SU-DHL-6 (cell line): Measurements from ENCODE around the gene IGSF3.

Experiments
- H2AFZ ChIP-seq: fragments of 200-600 bp; sonication (generic); 2 replicates; pipeline ENCODE4 v1.6.1; 2014; ENCODE audit warnings: low read depth, mild to moderate bottlenecking, moderate library complexity, mixed read lengths, antibody characterized with exemption, low read length; ENCODE audit not compliant: severe bottlenecking
- H3F3A ChIP-seq: fragments of 200-600 bp; shearing (Covaris generic); 2 replicates; pipeline ENCODE4 v1.6.0; 2016; ENCODE audit warnings: antibody characterized with exemption, mild to moderate bottlenecking; ENCODE audit not compliant: insufficient read depth
- H3K27ac ChIP-seq: fragments of 200-600 bp; sonication (generic); 2 replicates; pipeline ENCODE4 v1.5.1; 2016; ENCODE audit warnings: low read depth, mild to moderate bottlenecking, low read length, moderate library complexity, mixed read lengths
- H3K27me3 ChIP-seq: fragments of 200-600 bp; sonication (generic), shearing (Covaris generic); 2 replicates; pipeline ENCODE4 v1.6.0; 2014; ENCODE audit warnings: mild to moderate bottlenecking, low read length
- H3K36me3 ChIP-seq: fragments of 200-600 bp; sonication (generic); 2 replicates; pipeline ENCODE4 v1.6.1; 2014; ENCODE audit warnings: mild to moderate bottlenecking, low read length, mixed read lengths
- H3K4me2 ChIP-seq: fragments of 300-600, 200-600 bp; shearing (Covaris generic), sonication (generic); 2 replicates; pipeline ENCODE4 v1.6.0; 2014; ENCODE audit warnings: low read length, low read depth, mild to moderate bottlenecking; ENCODE audit not compliant: poor library complexity, severe bottlenecking
- H3K4me3 ChIP-seq: fragments of 200-600 bp; sonication (generic); 2 replicates; pipeline ENCODE4 v1.5.1; 2014; ENCODE audit warnings: antibody characterized with exemption, low read length, mild to moderate bottlenecking, mixed read lengths; ENCODE audit not compliant: insufficient read depth, poor library complexity, severe bottlenecking
- H3K79me2 ChIP-seq: fragments of 200-600 bp; sonication (generic); 2 replicates; pipeline ENCODE4 v1.6.1; 2014; ENCODE audit warnings: mild to moderate bottlenecking, low read length, moderate library complexity; ENCODE audit not compliant: insufficient read depth
- H3K9ac ChIP-seq: fragments of 200-600 bp; sonication (generic); 2 replicates; pipeline ENCODE4 v1.7.0; 2014; ENCODE audit warnings: mild to moderate bottlenecking, low read length
- H3K9me2 ChIP-seq: fragments of 200-600 bp; sonication (generic); replicated peaks from 2 replicates; pipeline ENCODE4 v1.6.1; 2014; ENCODE audit warnings: low read length; ENCODE audit not compliant: insufficient read depth
- H3K9me3 ChIP-seq: fragments of 200-600 bp; sonication (generic); 2 replicates; pipeline ENCODE4 v1.6.1; 2014; ENCODE audit warnings: low read length, mixed read lengths; ENCODE audit not compliant: insufficient read depth
- H4K20me1 ChIP-seq: fragments of 200-600 bp; sonication (generic); 2 replicates; pipeline ENCODE4 v1.6.1; 2014; ENCODE audit warnings: low read depth, mild to moderate bottlenecking, antibody characterized with exemption, low read length, moderate library complexity, mixed read lengths
- CTCF ChIP-seq: fragments of 200-600 bp; sonication (generic); IDR thresholded peaks from one replicate; pipeline ENCODE4 v1.5.1; 2017; ENCODE audit warnings: antibody characterized with exemption, mild to moderate bottlenecking, low read length, moderate library complexity; ENCODE audit not compliant: insufficient read depth, poor library complexity, severe bottlenecking
- EZH2phosphoT487 ChIP-seq: fragments of 200-600 bp; sonication (generic), shearing (Covaris generic); conservative IDR thresholded peaks from 2 replicates; pipeline ENCODE4 v1.6.1; 2018; ENCODE audit warnings: mild to moderate bottlenecking, antibody characterized with exemption, low read length, moderate library complexity, mixed read lengths

IGSF3 gene

GRCh38 chr1:116706841-116707240, 39.3 kb upstream of the IGSF3 start:
- Histone ChIP-seq H3K4me3 (no peak overlapping the region), H4K20me1 (no peaks in the 10 kb centered on the region), H2AFZ (no peak overlapping the region), H3K27me3 (no peaks in the 10 kb centered on the region), H3K9me2 (no peaks in the 10 kb centered on the region), H3K27ac (no peak overlapping the region), H3K9ac (no peak overlapping the region), H3K9me3 (no peaks in the 10 kb centered on the region), H3F3A (no peaks in the 10 kb centered on the region), H3K36me3 (no peaks in the 10 kb centered on the region), H3K79me2 (no peaks in the 10 kb centered on the region), H3K4me2 (no peak overlapping the region)
- TF ChIP-seq EZH2phosphoT487 (no peak), CTCF (no peak)

GRCh38 chr1:116706123-116706522, 38.6 kb upstream of the IGSF3 start:
- Histone ChIP-seq H3K4me2 (no peak overlapping the region), H2AFZ (no peak overlapping the region), H3K9me2 (no peaks in the 10 kb centered on the region), H3K36me3 (no peaks in the 10 kb centered on the region), H3K27me3 (no peaks in the 10 kb centered on the region), H3K9ac (no peak overlapping the region), H3K4me3 (no peak overlapping the region), H3F3A (no peaks in the 10 kb centered on the region), H3K27ac (no peak overlapping the region), H4K20me1 (no peaks in the 10 kb centered on the region), H3K79me2 (no peaks in the 10 kb centered on the region), H3K9me3 (no peaks in the 10 kb centered on the region)
- TF ChIP-seq CTCF, result no peak
- TF ChIP-seq EZH2phosphoT487, result no peak

- no peak overlapping the region for H3K4me3 ChIP-seq
- no peaks in the 10 kb centered on the region for H3K36me3 ChIP-seq
- no peaks in the 10 kb centered on the region for H3K9me2 ChIP-seq
- no peaks in the 10 kb centered on the region for H3F3A ChIP-seq
- no peak overlapping the region for H3K9ac ChIP-seq
- H4K20me1 ChIP-seq, result no peaks in the 10 kb centered on the region
- no peak for TF ChIP-seq CTCF
- no peak for TF ChIP-seq EZH2phosphoT487
- no peaks in the 10 kb centered on the region for H3K79me2 ChIP-seq
- H3K9me3 ChIP-seq, result no peaks in the 10 kb centered on the region
- no peak overlapping the region for H2AFZ ChIP-seq
- no peak overlapping the region for H3K27ac ChIP-seq
- H3K4me2 ChIP-seq, result no peak overlapping the region
- no peaks in the 10 kb centered on the region for H3K27me3 ChIP-seq
These were observed 36.7 kb upstream of the IGSF3 start for GRCh38 chr1:116704278-116704677.
